Stimulated activated CD8-positive, alpha-beta memory T cell treated with anti-CD3 and anti-CD28 coated beads, Interleukin-4, amount 100 ng/mL, for 4 hours (primary cell): ENCODE data around the gene SEMA5A.

Experiments used
- DNase-seq, 2 donors: peaks; one replicate each; pipeline ENCODE4 v3.0.0-alpha.2; 2020; ENCODE audit warnings: low read depth in 2 of 2, low spot score in 1 of 2

SEMA5A gene

DNA sequence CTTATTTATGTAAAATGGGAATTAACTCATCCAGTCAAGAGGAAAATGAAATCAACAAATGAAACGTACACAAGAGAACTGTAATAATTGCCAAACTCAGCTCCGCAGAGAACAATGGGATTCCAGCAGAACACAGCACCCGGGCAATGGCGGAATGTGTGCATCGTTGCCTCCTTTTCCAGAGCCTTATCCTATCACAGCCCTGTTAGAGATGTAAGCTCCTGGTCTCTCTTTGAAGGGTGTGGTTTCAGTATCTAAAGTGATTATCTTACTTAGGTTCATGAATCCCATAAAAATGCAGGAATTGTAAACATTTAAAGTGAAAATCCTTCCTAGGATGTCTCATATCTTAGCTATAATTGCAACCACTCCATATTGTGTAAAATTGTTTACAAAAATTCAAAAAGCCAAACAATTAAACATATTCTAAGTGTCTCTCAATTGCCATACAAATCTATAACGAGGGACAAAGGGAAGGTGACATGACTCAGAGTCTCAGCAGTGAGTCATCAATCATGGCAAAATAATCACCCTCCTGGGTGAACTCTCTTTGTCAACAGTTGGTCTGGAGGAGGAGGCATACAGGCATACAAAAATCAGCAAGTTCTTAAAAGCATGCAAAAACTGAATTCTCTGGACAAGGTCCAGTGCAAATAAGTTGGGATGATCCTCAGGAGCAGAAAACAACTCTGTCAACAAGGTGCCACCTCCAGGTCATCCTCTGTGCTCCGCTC lies 22.6 kb downstream of the SEMA5A start:
- DNase-seq = no peak

DNA sequence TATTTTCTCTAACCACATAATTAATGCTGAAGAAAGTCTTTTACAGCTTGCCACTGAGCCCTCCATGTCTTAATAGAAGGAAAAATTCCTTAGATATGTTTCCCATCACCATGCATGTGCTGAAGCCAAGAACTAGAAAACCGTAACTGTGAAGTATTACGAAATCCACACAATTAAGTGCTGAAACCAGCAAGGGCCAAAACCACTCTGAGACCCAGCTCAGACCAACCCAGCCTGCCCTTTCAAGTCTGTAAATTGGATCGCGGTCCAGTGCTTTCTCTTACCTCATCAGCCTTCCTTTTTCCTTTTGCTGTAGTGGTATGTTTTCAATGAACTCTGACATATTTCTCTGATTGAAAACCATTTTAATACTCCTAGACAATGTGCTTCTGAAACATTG lies 26.3 kb downstream of the SEMA5A start:
- DNase-seq = no peak

GRCh38 chr5:9516591-9516990 lies 29.3 kb downstream of the SEMA5A start:
- DNase-seq = no peak

GRCh38 chr5:9515436-9515835 lies 30.4 kb downstream of the SEMA5A start:
- no peak for DNase-seq

- no peak for DNase-seq
These were observed 30.9 kb downstream of the SEMA5A start for GRCh38 chr5:9514968-9515367.

DNA sequence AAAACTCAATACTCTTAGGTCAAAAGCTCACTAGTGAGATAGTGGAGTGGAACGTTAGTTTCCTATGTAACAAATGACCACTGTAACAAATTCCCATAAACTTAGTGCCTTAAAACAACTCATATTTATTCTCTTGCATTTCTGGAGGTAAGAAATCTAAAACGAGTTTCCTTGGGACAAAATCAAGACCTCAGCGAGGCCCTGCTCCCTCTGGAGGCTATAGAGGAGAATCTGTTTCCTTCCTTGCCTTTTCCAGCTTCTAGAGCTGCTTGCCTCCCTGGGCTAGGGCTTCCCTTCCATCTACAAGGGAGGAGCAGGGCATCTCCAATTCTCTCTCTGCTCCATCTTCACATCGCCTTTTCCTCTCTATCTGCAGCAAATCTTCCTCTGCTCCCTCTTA lies 32.0 kb downstream of the SEMA5A start:
- no peak for DNase-seq

DNA sequence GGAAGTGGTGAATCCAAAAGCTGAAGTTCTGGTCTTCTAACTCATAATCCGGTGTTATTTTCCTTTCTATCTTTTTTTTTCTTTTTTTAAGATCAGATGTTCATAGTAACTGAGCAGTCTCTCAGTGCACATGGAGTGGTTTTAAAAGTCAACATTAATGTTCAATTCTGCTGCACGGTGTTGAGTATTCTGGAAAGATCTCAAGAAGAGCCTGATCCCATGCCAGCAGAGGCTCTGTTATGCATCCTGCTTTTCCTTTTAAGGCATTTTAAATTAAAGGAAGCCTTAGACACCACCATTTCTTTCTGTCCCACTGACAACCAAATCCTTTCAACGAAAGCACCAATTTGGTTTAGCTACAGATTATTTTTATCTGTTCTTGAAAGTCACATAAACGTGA lies 33.4 kb downstream of the SEMA5A start:
- DNase-seq = no peak

- DNase-seq = no peak
These were observed 37.9 kb downstream of the SEMA5A start for GRCh38 chr5:9507974-9508373.

GRCh38 chr5:9505225-9505624 lies 40.6 kb downstream of the SEMA5A start:
- no peak for DNase-seq

- no peak for DNase-seq
These were observed 43.0 kb downstream of the SEMA5A start for GRCh38 chr5:9502864-9503263.

GRCh38 chr5:9502050-9502834 lies 43.6 kb downstream of the SEMA5A start:
- DNase-seq = no peak

DNA sequence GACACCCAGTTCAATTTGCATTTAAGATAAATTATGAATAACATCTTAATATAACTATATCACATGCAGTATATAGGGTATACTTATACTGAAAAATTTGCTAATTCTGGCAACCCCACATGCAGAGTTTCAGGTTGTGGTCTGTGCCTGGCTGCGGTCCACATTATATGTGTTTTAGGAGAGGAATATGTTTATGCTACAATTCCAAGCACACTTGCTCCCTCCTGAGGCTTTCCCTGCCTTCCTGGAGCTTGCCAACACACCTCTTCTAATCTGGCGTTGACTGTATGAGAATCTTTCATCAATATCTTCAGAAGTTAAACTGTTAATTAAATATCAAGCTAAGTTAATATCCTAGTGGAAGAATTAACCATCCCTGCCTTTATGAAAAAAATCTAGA lies 45.2 kb downstream of the SEMA5A start:
- no peak for DNase-seq

DNA sequence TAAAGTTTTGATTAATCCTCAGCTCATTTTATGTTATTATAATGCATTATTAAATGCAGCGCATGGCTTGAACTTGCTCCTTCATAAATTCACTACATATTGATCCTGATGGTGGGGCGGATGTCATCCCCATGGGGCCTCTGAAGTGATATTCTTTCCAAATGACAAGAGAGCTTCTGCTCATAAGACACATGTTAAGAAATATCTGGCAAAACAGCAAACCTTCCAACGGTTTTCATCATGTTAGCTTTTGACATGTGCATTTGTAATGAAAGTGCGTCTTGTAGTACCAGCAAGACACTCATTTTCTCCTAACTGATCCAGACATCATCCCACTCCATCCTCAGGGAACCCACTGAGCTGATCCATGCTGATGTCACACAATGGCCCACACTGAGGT lies 45.7 kb downstream of the SEMA5A start:
- DNase-seq = no peak

DNA sequence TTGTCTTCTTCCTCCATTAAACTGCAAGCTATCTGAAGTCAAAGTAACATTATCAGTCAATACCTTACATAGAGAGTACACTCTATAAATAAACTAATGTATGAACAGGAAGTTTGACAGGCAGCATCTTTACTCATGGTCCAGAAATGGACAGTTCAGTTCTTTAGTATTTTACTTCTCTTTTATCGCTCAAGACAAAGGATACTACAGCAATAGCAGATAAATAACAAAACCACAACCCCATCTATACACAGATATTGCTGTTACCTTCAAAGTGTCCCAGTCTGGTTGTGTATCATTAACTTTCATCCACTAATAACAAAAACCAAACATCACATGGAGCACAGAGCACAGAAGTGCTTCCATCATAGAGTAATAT lies 46.4 kb downstream of the SEMA5A start:
- no peak for DNase-seq

- DNase-seq = no peak
These were observed 47.1 kb downstream of the SEMA5A start for GRCh38 chr5:9498541-9499497.

GRCh38 chr5:9497347-9497746 lies 48.5 kb downstream of the SEMA5A start:
- no peak for DNase-seq

GRCh38 chr5:9496801-9497200 lies 49.1 kb downstream of the SEMA5A start:
- no peak for DNase-seq

GRCh38 chr5:9495121-9495520 lies 50.8 kb downstream of the SEMA5A start:
- DNase-seq = no peak

- DNase-seq = no peak
These were observed 51.6 kb downstream of the SEMA5A start for GRCh38 chr5:9494301-9494700.

DNA sequence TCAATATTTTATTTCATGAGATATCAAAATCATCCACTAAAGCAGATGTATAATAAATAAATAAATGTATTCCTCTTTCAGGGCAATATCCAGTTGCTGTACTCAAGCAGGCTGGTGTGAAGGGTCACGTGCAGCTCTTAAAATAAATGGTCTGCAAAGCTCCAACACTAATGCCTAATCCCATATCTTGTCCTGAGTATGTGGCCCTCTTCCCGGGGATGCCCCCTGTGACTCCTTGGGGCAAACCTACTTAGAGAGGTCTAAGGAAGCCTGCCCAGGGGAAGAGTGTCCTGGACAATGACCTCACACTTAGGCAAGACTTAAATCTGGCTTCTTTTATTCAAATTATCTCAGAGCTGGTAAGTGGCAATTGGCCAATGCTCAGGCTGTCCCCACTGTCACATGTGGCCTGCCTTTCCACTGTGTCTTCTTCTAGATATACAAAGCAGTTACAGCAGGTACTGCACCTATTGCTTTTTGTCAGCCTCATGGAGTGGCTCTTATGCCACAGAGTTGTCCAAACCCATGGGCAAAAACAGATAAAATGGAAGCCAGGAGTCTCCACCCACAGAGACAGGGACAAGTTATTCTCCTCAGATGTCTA lies 55.3 kb downstream of the SEMA5A start:
- DNase-seq = no peak

DNA sequence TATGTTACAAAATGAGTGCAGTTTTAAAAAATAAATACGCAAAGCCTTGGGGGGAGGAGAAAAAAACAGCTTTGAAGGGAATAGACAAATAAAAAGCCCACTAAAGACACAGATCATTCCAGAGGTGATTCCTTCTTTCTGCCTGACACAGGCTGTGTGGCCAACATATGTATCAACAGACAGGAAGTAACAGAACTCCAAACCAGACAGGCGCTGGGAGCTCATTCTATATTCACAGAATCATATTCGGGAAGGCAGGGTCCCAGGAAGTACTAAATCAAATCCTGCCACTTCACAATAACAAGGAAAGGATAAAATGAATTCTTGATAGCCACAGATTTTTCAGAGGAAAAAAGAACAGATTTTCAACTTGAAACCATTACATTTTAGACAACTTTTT lies 62.1 kb downstream of the SEMA5A start:
- DNase-seq = no peak
